Measurements from ENCODE around the gene LY9. TPM values are rescaled to one million over a fixed set of nuclear protein-coding genes. Genes with fewer than 3 reads are reported as not detected.

LY9 gene
- total and polyA plus RNA-seq, 2 donors from 2014 or later = 0.41 to 3.5 TPM

GRCh38 chr1:160767395-160768294 is 28.3 kb upstream of the LY9 start:
- no peak for TF ChIP-seq CTCF (IDR thresholded peaks at IDR 0.05; ENCODE audit: borderline replicate concordance, extremely low read depth, insufficient read depth)
- intact Hi-C loops (cut with DNase I) = no loop called here
- Histone ChIP-seq H3K4me3 (ENCODE audit: low read length in 3 of 3) (no peak overlapping the region), H3K27me3 (ENCODE audit: control insufficient read depth, insufficient read depth, low read length) (no peaks in the 10 kb centered on the region), H3K27ac (ENCODE audit: low read depth in 2 of 2, low read length in 2 of 2) (no peak overlapping the region), H3K9ac (ENCODE audit: low read length in 3 of 3) (no peak overlapping the region), H3K36me3 (ENCODE audit: control insufficient read depth in 2 of 3, insufficient read depth in 3 of 3, low read length in 3 of 3) (no peaks in the 10 kb centered on the region), H3K4me1 (ENCODE audit: control insufficient read depth in 2 of 3, insufficient read depth in 2 of 3, low read depth in 1 of 3, low read length in 3 of 3) (no peaks in the 10 kb centered on the region), H3K9me3 (ENCODE audit: control insufficient read depth in 2 of 3, insufficient read depth in 1 of 3, low read length in 3 of 3) (no peaks in the 10 kb centered on the region)
- FAIRE-seq (no peak), DNase-seq (no peak)

GRCh38 chr1:160768295-160768657 is 27.7 kb upstream of the LY9 start:
- no peak for DNase-seq
- intact Hi-C loops (cut with DNase I) = no loop called here
- no peak overlapping the region for H3K9ac ChIP-seq (ENCODE audit: low read length in 3 of 3)
- H3K36me3 ChIP-seq (ENCODE audit: control insufficient read depth in 2 of 3, insufficient read depth in 3 of 3, low read length in 3 of 3) = no peaks in the 10 kb centered on the region
- H3K27ac ChIP-seq (ENCODE audit: low read depth in 2 of 2, low read length in 2 of 2) = no peak overlapping the region
- FAIRE-seq = no peak
- H3K9me3 ChIP-seq (ENCODE audit: control insufficient read depth in 2 of 3, insufficient read depth in 1 of 3, low read length in 3 of 3) = no peaks in the 10 kb centered on the region
- H3K4me3 ChIP-seq (ENCODE audit: low read length in 3 of 3) = no peak overlapping the region
- H3K27me3 ChIP-seq (ENCODE audit: control insufficient read depth, insufficient read depth, low read length) = no peaks in the 10 kb centered on the region
- no peaks in the 10 kb centered on the region for H3K4me1 ChIP-seq (ENCODE audit: control insufficient read depth in 2 of 3, insufficient read depth in 2 of 3, low read depth in 1 of 3, low read length in 3 of 3)
- peak; percentile 26 for TF ChIP-seq CTCF (IDR thresholded peaks at IDR 0.05; ENCODE audit: borderline replicate concordance, extremely low read depth, insufficient read depth)

- no peaks in the 10 kb centered on the region for H3K9me3 ChIP-seq (ENCODE audit: control insufficient read depth in 2 of 3, insufficient read depth in 1 of 3, low read length in 3 of 3)
- no peak overlapping the region for H3K9ac ChIP-seq (ENCODE audit: low read length in 3 of 3)
- FAIRE-seq (no peak), DNase-seq (no peak)
- H3K4me3 ChIP-seq (ENCODE audit: low read length in 3 of 3) = no peak overlapping the region
- H3K4me1 ChIP-seq (ENCODE audit: control insufficient read depth in 2 of 3, insufficient read depth in 2 of 3, low read depth in 1 of 3, low read length in 3 of 3) = no peaks in the 10 kb centered on the region
- H3K27me3 ChIP-seq (ENCODE audit: control insufficient read depth, insufficient read depth, low read length) = no peaks in the 10 kb centered on the region
- no peaks in the 10 kb centered on the region for H3K36me3 ChIP-seq (ENCODE audit: control insufficient read depth in 2 of 3, insufficient read depth in 3 of 3, low read length in 3 of 3)
- H3K27ac ChIP-seq (ENCODE audit: low read depth in 2 of 2, low read length in 2 of 2) = no peak overlapping the region
- intact Hi-C loops (cut with DNase I) = no loop called here
- no peak for TF ChIP-seq CTCF (IDR thresholded peaks at IDR 0.05; ENCODE audit: borderline replicate concordance, extremely low read depth, insufficient read depth)
These were observed 23.6 kb upstream of the LY9 start for GRCh38 chr1:160772331-160772730.
